H1 (cell line): ENCODE measurements around the gene THRB. TPM values are rescaled to one million over a fixed set of nuclear protein-coding genes. Genes with fewer than 3 reads are reported as not detected.

Source experiments
- CTCF ChIA-PET: fragments of 300-600 bp; sonication (Branson Sonifier 250); formaldehyde crosslinking; loops from one replicate; lab custom pipeline; 2021; ENCODE audit not compliant: partially characterized antibody; lab: Charles Lee
- POLR2A ChIA-PET: fragments of 300-600 bp; sonication (Branson Sonifier 250); formaldehyde crosslinking; loops from one replicate; lab custom pipeline; 2021; ENCODE audit warnings: inconsistent platforms; ENCODE audit not compliant: partially characterized antibody; lab: Charles Lee
- DNase-seq, 2 experiments: peaks; one replicate each; pipeline versions ENCODE4 v3.0.0 to v3.0.0-alpha.2; 2010 to 2022; ENCODE audit warnings: low spot score in 2 of 2, low read depth in 1 of 2, mixed read lengths in 1 of 2
- FAIRE-seq: peaks from 2 replicates; lab custom pipeline; 2011; peaks lifted over from hg19 to GRCh38; lab: Jason Lieb, UNC
- H2AFZ ChIP-seq: 2 replicates; pipeline ENCODE4 v1.8.1; 2012; ENCODE audit warnings: low read length, inconsistent platforms
- H2AK5ac ChIP-seq: 2 replicates; pipeline ENCODE4 v1.6.1; 2013; ENCODE audit warnings: low read depth, low read length
- H2BK120ac ChIP-seq: replicated peaks from 2 replicates; pipeline ENCODE3; 2013; ENCODE audit warnings: low read depth, low read length, inconsistent platforms
- H2BK12ac ChIP-seq: 2 replicates; pipeline ENCODE4 v1.6.1; 2013; ENCODE audit warnings: low read depth, low read length
- H2BK15ac ChIP-seq: 2 replicates; pipeline ENCODE4 v1.6.1; 2013; ENCODE audit warnings: low read length
- H2BK20ac ChIP-seq: 2 replicates; pipeline ENCODE4 v1.6.1; 2013; ENCODE audit warnings: low read length
- H2BK5ac ChIP-seq: 2 replicates; pipeline ENCODE4 v1.6.1; 2013; ENCODE audit warnings: low read depth, low read length
- H3K14ac ChIP-seq: 2 replicates; pipeline ENCODE4 v1.6.1; 2013; ENCODE audit warnings: inconsistent platforms; ENCODE audit not compliant: insufficient read length
- H3K18ac ChIP-seq: 2 replicates; pipeline ENCODE4 v1.6.1; 2013; ENCODE audit warnings: low read length; ENCODE audit errors: extremely low read depth
- H3K23ac ChIP-seq: 2 replicates; pipeline ENCODE4 v1.6.1; 2013; ENCODE audit warnings: inconsistent platforms; ENCODE audit not compliant: insufficient read length
- H3K23me2 ChIP-seq: 2 replicates; pipeline ENCODE4 v1.6.1; 2013; ENCODE audit warnings: low read depth, low read length
- H3K27ac ChIP-seq: 2 replicates; pipeline ENCODE4 v1.6.1; 2011; ENCODE audit warnings: low read depth, low read length, inconsistent platforms
- H3K27me3 ChIP-seq, 4 experiments: replicated peaks in 1 of 4; 1 replicate in 1 of 4; 2 replicates in 3 of 4; pipeline versions ENCODE4 v1.6.1 to v1.8.1; 2011 to 2013; ENCODE audit warnings: low read length in 3 of 4, mild to moderate bottlenecking in 3 of 4, inconsistent platforms in 2 of 4, mixed read lengths in 2 of 4, moderate library complexity in 1 of 4; ENCODE audit not compliant: control insufficient read depth in 3 of 4, insufficient read depth in 3 of 4; ENCODE audit errors: extremely low read depth in 1 of 4
- H3K36me3 ChIP-seq, 4 experiments: 2 replicates each; pipeline versions ENCODE4 v1.6.1 to v1.8.1; 2011 to 2013; ENCODE audit warnings: mild to moderate bottlenecking in 4 of 4, low read length in 3 of 4, moderate library complexity in 2 of 4, control low read depth in 1 of 4, inconsistent platforms in 1 of 4; ENCODE audit not compliant: insufficient read depth in 4 of 4, control insufficient read depth in 2 of 4
- H3K4ac ChIP-seq: replicated peaks from 2 replicates; pipeline ENCODE3; 2013; ENCODE audit warnings: low read length, low read depth, mixed read lengths, inconsistent platforms; ENCODE audit not compliant: insufficient read length
- H3K4me1 ChIP-seq, 4 experiments: replicated peaks in 1 of 4; 1 replicate in 1 of 4; 2 replicates in 3 of 4; pipeline versions ENCODE4 v1.6.1 to v1.8.1; 2011 to 2013; ENCODE audit warnings: low read length in 3 of 4, inconsistent platforms in 2 of 4, mixed read lengths in 1 of 4; ENCODE audit not compliant: insufficient read depth in 4 of 4, control insufficient read depth in 3 of 4
- H3K4me2 ChIP-seq, 2 experiments: 2 replicates each; pipeline versions ENCODE4 v1.6.1 to v1.8.1; 2011 to 2013; ENCODE audit warnings: low read depth in 2 of 2, low read length in 2 of 2, control low read depth in 1 of 2, inconsistent platforms in 1 of 2, mild to moderate bottlenecking in 1 of 2; ENCODE audit not compliant: insufficient read depth in 1 of 2
- H3K4me3 ChIP-seq, 4 experiments: fragments of 200-600, 300-600 bp in 1 of 4; sonication (generic), shearing (Covaris generic), sonication (Bioruptor Twin) in 1 of 4; 2 replicates each; pipeline versions ENCODE4 v1.5.1 to v1.8.1; 2011 to 2016; ENCODE audit warnings: low read length in 4 of 4, low read depth in 3 of 4, control low read depth in 2 of 4, inconsistent platforms in 2 of 4, mild to moderate bottlenecking in 2 of 4, mixed read lengths in 1 of 4, moderate library complexity in 1 of 4; ENCODE audit not compliant: insufficient read depth in 2 of 4; ENCODE audit errors: extremely low read depth in 1 of 4
- H3K56ac ChIP-seq: replicated peaks from 2 replicates; pipeline ENCODE3; 2013; ENCODE audit warnings: low read depth, mild to moderate bottlenecking, mixed read lengths, low read length, inconsistent platforms; ENCODE audit not compliant: insufficient read length
- H3K79me1 ChIP-seq: 2 replicates; pipeline ENCODE4 v1.6.1; 2013; ENCODE audit warnings: low read depth, low read length, control low read depth
- H3K79me2 ChIP-seq, 2 experiments: 2 replicates each; pipeline versions ENCODE4 v1.6.1 to v1.8.1; 2012 to 2013; ENCODE audit warnings: low read length in 2 of 2, mild to moderate bottlenecking in 2 of 2, inconsistent platforms in 1 of 2; ENCODE audit not compliant: insufficient read depth in 2 of 2, control insufficient read depth in 1 of 2
- H3K9ac ChIP-seq, 4 experiments: replicated peaks in 1 of 4; 1 replicate in 1 of 4; 2 replicates in 3 of 4; pipeline versions ENCODE4 v1.6.1 to v1.8.1; 2011 to 2013; ENCODE audit warnings: low read depth in 3 of 4, low read length in 3 of 4, control low read depth in 2 of 4, mild to moderate bottlenecking in 2 of 4, moderate library complexity in 2 of 4, inconsistent platforms in 1 of 4; ENCODE audit errors: extremely low read depth in 1 of 4
- H3K9me3 ChIP-seq, 2 experiments: 2 replicates each; pipeline versions ENCODE4 v1.6.1 to v1.8.1; 2012 to 2013; ENCODE audit warnings: mild to moderate bottlenecking in 2 of 2, moderate library complexity in 2 of 2, control low read depth in 1 of 2, inconsistent platforms in 1 of 2, low read depth in 1 of 2, low read length in 1 of 2, mixed read lengths in 1 of 2; ENCODE audit not compliant: insufficient read depth in 2 of 2
- H4K20me1 ChIP-seq, 2 experiments: replicated peaks in 1 of 2; 2 replicates each; pipeline versions ENCODE3 to v1.8.1; 2011 to 2013; ENCODE audit warnings: inconsistent platforms in 2 of 2, low read length in 2 of 2, mild to moderate bottlenecking in 1 of 2; ENCODE audit not compliant: insufficient read depth in 2 of 2, control insufficient read depth in 1 of 2
- H4K5ac ChIP-seq: 2 replicates; pipeline ENCODE4 v1.6.1; 2013; ENCODE audit warnings: low read length, low read depth, mixed read lengths, inconsistent platforms; ENCODE audit not compliant: insufficient read length
- H4K8ac ChIP-seq: 2 replicates; pipeline ENCODE4 v1.8.0; 2013; ENCODE audit warnings: mild to moderate bottlenecking, moderate library complexity, low read length, inconsistent platforms; ENCODE audit not compliant: insufficient read depth; ENCODE audit errors: extremely low read depth
- H4K91ac ChIP-seq: replicated peaks from 2 replicates; pipeline ENCODE3; 2013; ENCODE audit warnings: low read length, mixed read lengths, inconsistent platforms; ENCODE audit not compliant: insufficient read length
- CBX5 ChIP-seq: fragments of 300-800, 300-1000 bp; sonication (generic); IDR thresholded peaks from 2 replicates; pipeline ENCODE4 v1.7.1; 2016; ENCODE audit warnings: antibody characterized with exemption, low read length, low read depth
- HDAC6 ChIP-seq: IDR thresholded peaks from one replicate; pipeline ENCODE4 v1.7.1; 2012; ENCODE audit warnings: low read depth, mild to moderate bottlenecking, inconsistent platforms, low read length, moderate library complexity
- RBBP5 ChIP-seq: IDR thresholded peaks from 2 replicates; pipeline ENCODE4 v1.7.1; 2012; ENCODE audit warnings: low read depth, mild to moderate bottlenecking, inconsistent platforms, low read length, moderate library complexity, borderline replicate concordance
- SRF ChIP-seq: IDR thresholded peaks from 2 replicates; pipeline ENCODE4 v1.6.1; 2011; ENCODE audit warnings: mild to moderate bottlenecking, low read depth, low read length, moderate library complexity
- TEAD4 ChIP-seq: IDR thresholded peaks from 2 replicates; pipeline ENCODE4 v1.6.1; 2012; ENCODE audit warnings: low read depth, low read length, inconsistent platforms, mixed read lengths
- WGBS, 2 experiments: shearing (Covaris generic) in 1 of 2; methylation state at CpG; one replicate each; pipeline versions ENCODE4 v1.1.6 to v1.1.7; 2013 to 2015; ENCODE audit warnings: low lambda C conversion rate in 2 of 2, mixed read lengths in 2 of 2, inconsistent platforms in 1 of 2, low coverage in 1 of 2, missing lambda C conversion rate in 1 of 2; ENCODE audit not compliant: insufficient replicate concordance in 2 of 2, insufficient coverage in 1 of 2, insufficient read length in 1 of 2; ENCODE audit errors: extremely low coverage in 1 of 2, missing lambda C conversion rate in 1 of 2; 5-methylcytosine and 5-hydroxymethylcytosine counted together
- polyA plus RNA-seq, 7 experiments: library from polyadenylated mRNA; depleted of rRNA in 3 of 7; stranded (reverse) in 5 of 7; unstranded in 2 of 7; fragments of >200 nt in 5 of 7; fragments of 200-250 nt in 2 of 7; gene quantifications; 1 replicate in 5 of 7; 2 replicates in 1 of 7; 4 replicates in 1 of 7; pipeline versions ENCODE4 v1.2.1 to v1.2.3, GENCODE V29; 2011 to 2013; ENCODE audit warnings: missing spikeins in 2 of 7, mixed read lengths in 2 of 7
- total RNA-seq: library from RNA; stranded (reverse); fragmentation: NEBNext Ultra II Directional; extraction: Animal tissue kit (Norgen Biotek cat#: 25700); gene quantifications from 2 replicates; pipeline ENCODE4 v1.2.1, GENCODE V29; 2021

THRB gene
- total and polyA plus RNA-seq, 2 of the 8 experiments (the other 6 are each of a cell fraction or from before 2014, with no cell fraction given) = 0.98 to 3.9 TPM

DNA sequence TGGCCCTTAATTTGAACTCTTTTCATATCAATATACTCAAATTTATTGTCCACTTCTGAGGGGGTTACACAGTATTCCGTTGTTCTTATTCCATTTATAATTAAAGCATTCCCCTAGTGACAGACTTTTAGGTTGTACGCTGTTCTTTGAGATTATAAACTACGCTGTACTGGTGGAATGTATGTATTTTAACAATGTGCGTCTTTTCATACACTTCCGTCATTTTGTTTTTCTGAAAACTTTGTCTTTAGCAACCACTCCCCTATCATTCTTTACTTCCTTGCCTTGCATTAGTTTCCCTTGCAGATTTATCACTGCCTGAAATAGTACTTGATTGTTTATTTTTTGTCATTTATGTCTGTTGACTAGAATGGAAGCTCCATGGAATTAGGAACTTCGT, 137.0 kb downstream of the THRB start:
- POLR2A ChIA-PET = no interaction called here
- FAIRE-seq (no peak), DNase-seq (no peak)
- no peak overlapping the region for H3K23ac ChIP-seq
- H3K9me3 ChIP-seq = no peaks in the 10 kb centered on the region
- H2BK20ac ChIP-seq = no peak overlapping the region
- H3K18ac ChIP-seq = no peak overlapping the region
- H2BK12ac ChIP-seq = no peak overlapping the region
- no peak overlapping the region for H4K91ac ChIP-seq
- TF ChIP-seq SRF = no peak
- TF ChIP-seq CBX5 = no peak
- no peak for TF ChIP-seq HDAC6
- no peak for TF ChIP-seq TEAD4
- TF ChIP-seq RBBP5 = no peak
- no peak overlapping the region for H2AFZ ChIP-seq
- H3K79me2 ChIP-seq = no peaks in the 10 kb centered on the region
- no peak overlapping the region for H4K5ac ChIP-seq
- CTCF ChIA-PET = no interaction called here
- no peak overlapping the region for H2AK5ac ChIP-seq
- H3K27me3 ChIP-seq = no peaks in the 10 kb centered on the region
- H3K14ac ChIP-seq = no peak overlapping the region
- no peaks in the 10 kb centered on the region for H3K79me1 ChIP-seq
- H2BK15ac ChIP-seq = no peak overlapping the region
- H3K9ac ChIP-seq = no peak overlapping the region
- no peak overlapping the region for H3K56ac ChIP-seq
- peaks cover 0 to 10% (median 0%) of the 10 kb centered on the region in 4 experiments; a peak in 2 of 7 replicates for H3K4me1 ChIP-seq
- WGBS, 2 experiments = 88% methylated on average over 6 of the region's 6 CpGs; no CpG with 5 or more reads in 1 of the 2 experiments
- no peak overlapping the region for H2BK120ac ChIP-seq
- no peak overlapping the region for H3K4me2 ChIP-seq
- H3K36me3 ChIP-seq = no peaks in the 10 kb centered on the region
- H2BK5ac ChIP-seq = no peak overlapping the region
- H3K23me2 ChIP-seq = no peaks in the 10 kb centered on the region
- no peak overlapping the region for H3K4me3 ChIP-seq
- H3K27ac ChIP-seq = no peak overlapping the region
- H4K20me1 ChIP-seq = no peaks in the 10 kb centered on the region
- no peak overlapping the region for H4K8ac ChIP-seq
- no peak overlapping the region for H3K4ac ChIP-seq
